Muscle of leg (tissue), 11 donors: ENCODE data around the gene AUTS2. TPM values are rescaled to one million over a fixed set of nuclear protein-coding genes. Genes with fewer than 3 reads are reported as not detected.
A peak's percentile ranks its signal among the peaks of the same experiment; 100 is the strongest.

Source experiments
- DNase-seq: peaks from one replicate; pipeline ENCODE4 v3.0.0; 2013
- H3K27ac ChIP-seq: one replicate; pipeline ENCODE4 v1.5.1; 2013; ENCODE audit warnings: mild to moderate bottlenecking, low read length, control low read depth
- H3K27me3 ChIP-seq: one replicate; pipeline ENCODE4 v1.6.1; 2013; ENCODE audit warnings: low read length; ENCODE audit not compliant: control insufficient read depth, insufficient read depth
- H3K36me3 ChIP-seq: one replicate; pipeline ENCODE4 v1.6.1; 2013; ENCODE audit warnings: low read length; ENCODE audit not compliant: control insufficient read depth, insufficient read depth
- H3K4me1 ChIP-seq: one replicate; pipeline ENCODE4 v1.6.1; 2013; ENCODE audit warnings: low read length; ENCODE audit not compliant: control insufficient read depth, insufficient read depth
- H3K4me3 ChIP-seq: one replicate; pipeline ENCODE4 v1.5.1; 2013; ENCODE audit warnings: low read length, control low read depth
- H3K9me3 ChIP-seq: replicated peaks from 2 replicates; pipeline ENCODE4 v1.6.1; 2013; ENCODE audit warnings: low read depth, low read length; ENCODE audit not compliant: control insufficient read depth
- WGBS: methylation state at CpG from one replicate; pipeline ENCODE4 v1.1.5; 2013; ENCODE audit warnings: missing lambda C conversion rate; ENCODE audit not compliant: insufficient coverage; 5-methylcytosine and 5-hydroxymethylcytosine counted together
- polyA plus RNA-seq, 8 donors: library from polyadenylated mRNA; unstranded; fragments of 120-200 nt; gene quantifications; one replicate each; pipeline versions ENCODE4 v1.2.1 to v1.2.3, GENCODE V29; 2013; ENCODE audit warnings: inconsistent platforms in 1 of 8, low replicate concordance in 1 of 8; ENCODE audit not compliant: insufficient read length in 8 of 8, insufficient read depth in 1 of 8
- total RNA-seq: library from RNA; stranded (reverse); fragments of 120-200 nt; gene quantifications from one replicate; pipeline ENCODE4 v1.2.4, GENCODE V29; 2013

Gene AUTS2
- total and polyA plus RNA-seq, 9 donors: 28.6 to 92.3 (median 58.8) TPM

- 97% methylated on average over 6 of the region's 7 CpGs for WGBS
- Histone ChIP-seq H3K4me1 (peaks cover 19% of the 10 kb centered on the region), H3K27ac (no peak overlapping the region), H3K27me3 (peaks cover 19% of the 10 kb centered on the region), H3K9me3 (no peaks in the 10 kb centered on the region), H3K4me3 (no peak overlapping the region), H3K36me3 (no peaks in the 10 kb centered on the region)
- no peak for DNase-seq
Observed at GRCh38 chr7:70619659-70620058, 1021.4 kb downstream of the AUTS2 start.

DNA sequence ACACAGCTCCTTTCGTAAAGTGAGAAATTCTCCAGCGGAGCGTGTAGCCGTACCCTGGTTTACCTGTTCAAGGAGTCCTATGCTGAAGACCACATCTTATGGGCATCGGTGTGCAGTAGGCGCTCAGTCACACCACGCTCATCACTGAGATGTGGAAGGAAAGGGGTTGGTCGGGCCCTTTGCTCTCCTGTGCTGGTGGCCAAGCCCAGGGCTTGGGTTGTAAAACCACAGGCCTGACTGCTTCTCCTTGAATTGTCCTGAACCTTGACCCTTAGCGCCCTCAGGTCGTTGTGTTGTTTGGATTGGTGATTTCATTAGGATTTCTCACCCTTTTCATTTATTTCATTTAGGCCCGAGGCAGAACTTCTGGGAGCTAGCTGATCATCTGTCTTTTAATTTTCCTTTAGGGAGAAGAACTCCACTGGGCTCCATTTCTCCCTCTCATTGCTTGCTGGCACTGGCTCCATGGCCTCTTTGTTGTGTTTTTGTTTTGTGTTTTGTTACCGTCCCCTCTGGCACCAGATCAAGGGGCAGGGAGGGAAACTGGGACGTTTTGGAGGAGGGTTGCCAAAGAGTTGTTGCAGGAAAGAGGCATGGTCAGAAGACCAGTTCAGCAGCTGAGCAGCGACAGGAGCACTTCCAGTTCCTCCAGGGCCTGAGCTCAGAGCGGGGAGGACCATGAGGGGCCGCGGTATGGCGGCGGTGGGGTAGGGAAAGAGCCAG, 1022.2 kb downstream of the AUTS2 start:
- 82% methylated on average over 8 of the region's 19 CpGs for WGBS
- H3K27me3 ChIP-seq: peaks cover 22% of the 10 kb centered on the region
- H3K9me3 ChIP-seq: no peaks in the 10 kb centered on the region
- no peak overlapping the region for H3K4me3 ChIP-seq
- no peak overlapping the region for H3K27ac ChIP-seq
- H3K4me1 ChIP-seq: peaks cover 12% of the 10 kb centered on the region
- DNase-seq: no peak
- H3K36me3 ChIP-seq: no peaks in the 10 kb centered on the region

- 82% methylated on average over 14 of the region's 17 CpGs for WGBS
- no peaks in the 10 kb centered on the region for H3K9me3 ChIP-seq
- peaks cover 12% of the 10 kb centered on the region for H3K4me1 ChIP-seq
- no peak overlapping the region for H3K4me3 ChIP-seq
- H3K36me3 ChIP-seq: no peaks in the 10 kb centered on the region
- no peak overlapping the region for H3K27ac ChIP-seq
- DNase-seq: peak; percentile 51
- H3K27me3 ChIP-seq: peaks cover 22% of the 10 kb centered on the region
Observed at GRCh38 chr7:70621954-70622600, 1023.8 kb downstream of the AUTS2 start.

DNA sequence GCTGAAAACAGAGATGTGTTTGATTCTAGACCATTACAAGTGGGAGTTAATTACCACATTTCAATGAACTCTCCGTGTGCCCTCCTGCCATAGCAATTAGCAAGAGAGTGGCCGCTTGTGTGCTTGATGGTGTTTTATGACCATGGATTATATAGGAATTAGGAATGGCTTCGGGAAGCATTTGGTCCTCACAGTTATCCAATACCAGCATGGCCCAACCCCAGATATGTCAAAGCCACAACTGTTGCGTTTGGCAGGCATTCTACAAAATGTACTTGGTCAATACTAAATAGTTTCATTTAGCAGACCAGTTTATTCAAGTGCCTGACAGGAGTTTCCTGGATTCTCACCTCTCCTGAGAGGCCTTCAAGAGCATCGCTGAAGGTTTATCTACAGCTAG, 1024.7 kb downstream of the AUTS2 start:
- 100% methylated on average over 2 of the region's 5 CpGs for WGBS
- H3K4me3 ChIP-seq: no peak overlapping the region
- H3K9me3 ChIP-seq: no peaks in the 10 kb centered on the region
- DNase-seq: peak; percentile 51
- no peaks in the 10 kb centered on the region for H3K36me3 ChIP-seq
- H3K27me3 ChIP-seq: peaks cover 27% of the 10 kb centered on the region
- H3K4me1 ChIP-seq: peaks cover 12% of the 10 kb centered on the region
- no peak overlapping the region for H3K27ac ChIP-seq

- WGBS: no CpG with 5 or more reads among the region's 5 CpGs
- no peak for DNase-seq
- H3K4me3 ChIP-seq: no peak overlapping the region
- H3K4me1 ChIP-seq: peaks cover 12% of the 10 kb centered on the region
- H3K36me3 ChIP-seq: no peaks in the 10 kb centered on the region
- no peak overlapping the region for H3K27ac ChIP-seq
- H3K27me3 ChIP-seq: peaks cover 28% of the 10 kb centered on the region
- no peaks in the 10 kb centered on the region for H3K9me3 ChIP-seq
Observed at GRCh38 chr7:70624500-70625103, 1026.3 kb downstream of the AUTS2 start.

- Histone ChIP-seq H3K4me3 (no peak overlapping the region), H3K9me3 (no peaks in the 10 kb centered on the region), H3K4me1 (peaks cover 26% of the 10 kb centered on the region), H3K36me3 (no peaks in the 10 kb centered on the region), H3K27ac (no peak overlapping the region), H3K27me3 (peaks cover 29% of the 10 kb centered on the region)
- no peak for DNase-seq
- WGBS: 78% methylated on average over 4 of the region's 6 CpGs
Observed at GRCh38 chr7:70627461-70627860, 1029.2 kb downstream of the AUTS2 start.

- Histone ChIP-seq H3K9me3 (no peaks in the 10 kb centered on the region), H3K27me3 (peaks cover 31% of the 10 kb centered on the region), H3K4me1 (peaks cover 20% of the 10 kb centered on the region), H3K4me3 (no peak overlapping the region), H3K36me3 (no peaks in the 10 kb centered on the region), H3K27ac (peak overlapping the region; percentile 47)
- peak; percentile 69 for DNase-seq
- 34% methylated on average over 4 of the region's 7 CpGs for WGBS
Observed at GRCh38 chr7:70630440-70630817, 1032.2 kb downstream of the AUTS2 start.

DNA sequence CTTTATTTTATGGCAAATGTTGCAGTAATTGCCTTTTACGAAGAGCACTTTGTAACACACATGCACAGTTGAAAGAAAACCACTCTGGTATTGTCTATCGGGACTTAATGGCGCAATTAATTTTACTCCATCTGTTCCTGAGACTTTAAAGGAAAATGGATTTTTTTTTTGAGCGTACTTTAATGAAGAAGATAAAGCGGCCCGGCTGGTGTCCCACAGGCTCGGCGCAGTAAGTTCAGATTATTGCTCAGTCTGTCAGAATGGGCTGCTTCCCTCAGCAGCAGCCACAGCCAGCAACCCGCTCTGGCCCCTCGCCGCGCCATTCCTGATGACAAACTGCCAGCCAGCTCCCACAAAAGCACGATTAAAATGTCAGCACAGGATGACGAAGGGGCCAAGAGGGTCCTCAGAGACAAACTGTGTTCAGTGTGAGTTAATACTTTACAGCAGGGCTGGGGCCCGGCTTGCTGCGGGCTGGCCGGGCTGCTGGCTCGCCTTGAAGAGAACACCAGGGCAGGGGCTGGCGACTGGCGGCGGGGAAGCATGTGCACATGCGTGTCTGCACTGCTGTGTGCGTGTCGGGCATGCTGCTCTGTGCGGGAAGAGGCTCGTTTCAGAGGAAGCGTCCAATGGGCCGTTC, 1032.7 kb downstream of the AUTS2 start:
- Histone ChIP-seq H3K27ac (peak overlapping the region; percentile 47), H3K4me3 (no peak overlapping the region), H3K36me3 (no peaks in the 10 kb centered on the region), H3K27me3 (peaks cover 31% of the 10 kb centered on the region), H3K4me1 (peaks cover 20% of the 10 kb centered on the region), H3K9me3 (no peaks in the 10 kb centered on the region)
- peak; percentile 81 for DNase-seq
- 17% methylated on average over 24 of the region's 28 CpGs for WGBS

GRCh38 chr7:70631718-70632117, 1033.4 kb downstream of the AUTS2 start:
- no peak for DNase-seq
- Histone ChIP-seq H3K36me3 (no peaks in the 10 kb centered on the region), H3K4me3 (no peak overlapping the region), H3K27me3 (peaks cover 31% of the 10 kb centered on the region), H3K4me1 (peaks cover 20% of the 10 kb centered on the region), H3K27ac (no peak overlapping the region), H3K9me3 (no peaks in the 10 kb centered on the region)
- 60% methylated on average over 9 of the region's 9 CpGs for WGBS

DNA sequence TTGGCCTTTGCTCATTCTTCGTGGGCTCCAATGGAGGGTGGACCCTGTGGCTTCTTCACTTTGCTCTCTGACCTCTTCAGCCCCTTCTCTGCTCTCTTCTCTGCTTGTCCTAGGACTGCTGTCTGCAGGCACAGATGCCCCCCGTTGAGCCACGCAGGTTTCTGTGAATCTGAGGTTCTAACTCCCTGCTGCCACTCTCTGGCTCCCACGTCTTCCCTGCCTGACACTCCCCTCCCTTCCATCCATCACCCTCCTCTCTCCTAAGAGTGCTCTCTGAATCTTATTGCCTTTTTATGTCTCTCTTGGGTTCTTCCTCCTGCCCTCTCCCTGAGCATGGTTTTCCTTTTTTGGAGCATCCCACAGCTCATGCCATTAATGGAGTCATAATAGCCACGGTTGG, 1034.1 kb downstream of the AUTS2 start:
- no peaks in the 10 kb centered on the region for H3K9me3 ChIP-seq
- no peak overlapping the region for H3K4me3 ChIP-seq
- DNase-seq: no peak
- no peaks in the 10 kb centered on the region for H3K36me3 ChIP-seq
- peaks cover 31% of the 10 kb centered on the region for H3K27me3 ChIP-seq
- WGBS: 77% methylated on average over 5 of the region's 5 CpGs
- peaks cover 20% of the 10 kb centered on the region for H3K4me1 ChIP-seq
- H3K27ac ChIP-seq: no peak overlapping the region
